KOPT-K1 (cell line): ENCODE results near the gene KCTD15.

ENCODE experiments used
- H3K27ac ChIP-seq: fragments of 200-600 bp; sonication (generic); 2 replicates; pipeline ENCODE4 v1.5.1; 2016; ENCODE audit warnings: antibody characterized with exemption, mild to moderate bottlenecking, low read depth, low read length; ENCODE audit not compliant: poor library complexity, severe bottlenecking
- H3K36me3 ChIP-seq: fragments of 200-600 bp; sonication (generic); 2 replicates; pipeline ENCODE4 v1.5.1; 2017; ENCODE audit warnings: antibody characterized with exemption, mild to moderate bottlenecking, low read length, moderate library complexity; ENCODE audit not compliant: insufficient read depth
- H3K9me3 ChIP-seq: fragments of 200-600 bp; sonication (generic); 2 replicates; pipeline ENCODE4 v1.5.1; 2017; ENCODE audit warnings: antibody characterized with exemption, low read length, mild to moderate bottlenecking; ENCODE audit not compliant: insufficient read depth, poor library complexity, severe bottlenecking

Gene KCTD15

DNA sequence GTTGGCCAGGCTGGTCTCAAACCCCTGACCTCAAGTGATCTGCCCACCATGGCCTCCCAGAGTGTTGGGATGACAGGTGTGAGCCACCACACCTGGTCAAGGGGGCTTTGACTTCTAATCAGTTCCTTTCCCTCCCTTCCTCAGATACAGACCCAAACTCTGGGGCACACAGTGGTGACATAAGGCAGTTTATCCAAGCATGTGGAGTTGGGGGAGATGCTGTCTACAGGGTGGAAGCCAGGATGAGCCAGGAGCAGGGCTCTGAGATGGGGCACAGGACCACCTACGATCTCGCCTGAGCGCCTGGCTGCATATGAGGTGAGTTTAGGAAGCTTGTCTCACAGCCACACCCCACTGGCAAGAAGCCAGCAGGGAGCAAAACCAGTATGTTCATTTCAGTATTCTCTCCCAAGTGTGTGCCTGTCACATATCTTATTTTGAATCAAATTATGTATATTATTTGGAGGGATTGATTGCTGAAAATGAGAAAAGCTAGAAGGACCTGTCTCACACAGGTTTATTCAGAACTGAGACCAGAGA lies 67.7 kb downstream of the KCTD15 start:
- Histone ChIP-seq H3K27ac (no peak overlapping the region), H3K36me3 (no peaks in the 10 kb centered on the region), H3K9me3 (no peaks in the 10 kb centered on the region)

- Histone ChIP-seq H3K27ac (no peak overlapping the region), H3K9me3 (no peaks in the 10 kb centered on the region), H3K36me3 (no peaks in the 10 kb centered on the region)
Measured at GRCh38 chr19:33865306-33865705, 68.6 kb downstream of the KCTD15 start.
